HepG2 (cell line): ENCODE results near the gene ACOXL. TPM values are rescaled to one million over a fixed set of nuclear protein-coding genes. Genes with fewer than 3 reads are reported as not detected.

Experiments used
- ATAC-seq: fragments of 200-7000 bp; cut with Tn5 transposase; 3 replicates; pipeline ENCODE4 v1.9.1; 2020; ENCODE audit warnings: mild to moderate bottlenecking, moderate library complexity
- BruUV-seq: library from RNA; stranded (reverse); fragments of 400-500 nt; replicated peaks from 2 replicates; lab custom pipeline; 2021; lab: Mats Ljungman, UMichigan
- CTCF ChIA-PET: fragments of 300-600 bp; formaldehyde crosslinking; extraction: SDS; loops from one replicate; lab custom pipeline; 2021; ENCODE audit warnings: low total read pairs, inconsistent platforms, low intra/inter-chr PET ratio; lab: Yijun Ruan, JAX
- POLR2A ChIA-PET: fragments of 350-600 bp; sonication (Branson Sonifier 250); formaldehyde crosslinking; loops from one replicate; lab custom pipeline; 2020; ENCODE audit warnings: antibody characterized with exemption, inconsistent platforms; lab: Yijun Ruan, JAX
- DNase-seq: peaks from one replicate; pipeline ENCODE4 v3.0.0-alpha.2; 2015; ENCODE audit warnings: low spot score
- FAIRE-seq: peaks from 3 replicates; lab custom pipeline; 2011; peaks lifted over from hg19 to GRCh38; lab: Jason Lieb, UNC
- H2AFZ ChIP-seq: one replicate; pipeline ENCODE4 v1.6.1; 2011; ENCODE audit warnings: low read length, inconsistent platforms
- H3K27ac ChIP-seq: fragments of 300-600 bp; 3 replicates; pipeline ENCODE4 v1.8.0; 2011; ENCODE audit warnings: mixed run types, mild to moderate bottlenecking, mixed read lengths, low read length, inconsistent platforms; ENCODE audit not compliant: insufficient read depth; ENCODE audit errors: extremely low read length
- H3K27me3 ChIP-seq, 2 experiments: fragments of 200-600 bp in 1 of 2; 2 replicates in 1 of 2; 3 replicates in 1 of 2; pipeline versions ENCODE4 v1.6.0 to v1.8.0; 2011; ENCODE audit warnings: low read length in 2 of 2, mild to moderate bottlenecking in 2 of 2, moderate library complexity in 2 of 2, inconsistent platforms in 1 of 2; ENCODE audit not compliant: insufficient read depth in 2 of 2, control insufficient read depth in 1 of 2
- H3K36me3 ChIP-seq, 2 experiments: fragments of 200-600 bp in 1 of 2; replicated peaks in 1 of 2; 2 replicates in 1 of 2; 3 replicates in 1 of 2; pipeline versions ENCODE4 v1.5.1 to v1.8.0; 2011; ENCODE audit warnings: low read length in 2 of 2, inconsistent platforms in 1 of 2; ENCODE audit not compliant: insufficient read depth in 2 of 2, control insufficient read depth in 1 of 2
- H3K4me1 ChIP-seq: 2 replicates; pipeline ENCODE4 v1.5.1; 2012; ENCODE audit warnings: low read length, inconsistent platforms; ENCODE audit not compliant: insufficient read depth
- H3K4me2 ChIP-seq: 2 replicates; pipeline ENCODE4 v1.6.0; 2011; ENCODE audit warnings: low read depth, low read length, inconsistent platforms
- H3K4me3 ChIP-seq, 3 experiments: fragments of 200-600 bp in 1 of 3; sonication (generic), shearing (Covaris generic) in 1 of 3; replicated peaks in 1 of 3; 2 replicates each; pipeline ENCODE4 v1.5.1; 2011 to 2016; ENCODE audit warnings: low read length in 3 of 3, inconsistent platforms in 2 of 3, low read depth in 2 of 3, mild to moderate bottlenecking in 2 of 3, control low read depth in 1 of 3, mixed read lengths in 1 of 3; ENCODE audit not compliant: insufficient read depth in 1 of 3
- H3K79me2 ChIP-seq: one replicate; pipeline ENCODE4 v1.6.1; 2011; ENCODE audit warnings: low read length, inconsistent platforms; ENCODE audit not compliant: insufficient read depth
- H3K9ac ChIP-seq: 2 replicates; pipeline ENCODE4 v1.6.0; 2011; ENCODE audit warnings: mild to moderate bottlenecking, low read depth, low read length, inconsistent platforms; ENCODE audit not compliant: insufficient read depth
- H3K9me3 ChIP-seq: 2 replicates; pipeline ENCODE4 v1.5.1; 2012; ENCODE audit warnings: mild to moderate bottlenecking, low read length
- H4K20me1 ChIP-seq: 2 replicates; pipeline ENCODE4 v1.6.0; 2011; ENCODE audit warnings: inconsistent platforms, mild to moderate bottlenecking, low read length, moderate library complexity; ENCODE audit not compliant: insufficient read depth
- DPF2 ChIP-seq: sonication (generic); formaldehyde crosslinking; IDR thresholded peaks from 2 replicates; pipeline ENCODE4 v1.4.0; 2020; ENCODE audit warnings: mild to moderate bottlenecking, low read depth, missing genetic modification reagents, borderline replicate concordance
- HMG20B ChIP-seq: conservative IDR thresholded peaks from 2 replicates; pipeline ENCODE4 v1.6.1; 2016; ENCODE audit warnings: missing genetic modification reagents, missing compliant biosample characterization
- IRX3 ChIP-seq: sonication (generic); formaldehyde crosslinking; IDR thresholded peaks from 2 replicates; pipeline ENCODE4 v1.8.1; 2023; ENCODE audit warnings: mild to moderate bottlenecking, low read depth, missing genetic modification reagents, borderline replicate concordance
- JUNB ChIP-seq: sonication (generic); formaldehyde crosslinking; IDR thresholded peaks from 2 replicates; pipeline ENCODE4 v1.8.0; 2022; ENCODE audit warnings: missing genetic modification reagents, mild to moderate bottlenecking, borderline replicate concordance
- TSC22D2 ChIP-seq: sonication (generic); formaldehyde crosslinking; IDR thresholded peaks from 2 replicates; pipeline ENCODE4 v1.5.1; 2020; ENCODE audit warnings: missing genetic modification reagents, mild to moderate bottlenecking, borderline replicate concordance
- ZNF180 ChIP-seq: sonication (generic); formaldehyde crosslinking; IDR thresholded peaks from 2 replicates; pipeline ENCODE4 v1.4.0; 2020; ENCODE audit warnings: low read depth, missing genetic modification reagents, borderline replicate concordance
- ZNF20 ChIP-seq: sonication (generic); formaldehyde crosslinking; IDR thresholded peaks from 2 replicates; pipeline ENCODE4 v1.4.0; 2020; ENCODE audit warnings: mild to moderate bottlenecking, moderate library complexity, missing genetic modification reagents
- ZNF432 ChIP-seq: sonication (generic); formaldehyde crosslinking; IDR thresholded peaks from 2 replicates; pipeline ENCODE4 v1.5.0; 2020; ENCODE audit warnings: missing genetic modification reagents, mild to moderate bottlenecking, borderline replicate concordance
- ZNF556 ChIP-seq: sonication (generic); formaldehyde crosslinking; IDR thresholded peaks from 2 replicates; pipeline ENCODE4 v1.4.0; 2020; ENCODE audit warnings: mild to moderate bottlenecking, missing genetic modification reagents, borderline replicate concordance
- ZNF709 ChIP-seq: sonication (generic); formaldehyde crosslinking; IDR thresholded peaks from 2 replicates; pipeline ENCODE4 v1.5.0; 2020; ENCODE audit warnings: mild to moderate bottlenecking, missing genetic modification reagents
- WGBS: methylation state at CpG from one replicate; pipeline ENCODE4 v1.1.6; 2017; ENCODE audit warnings: low lambda C conversion rate; 5-methylcytosine and 5-hydroxymethylcytosine counted together
- in situ Hi-C: cut with HindIII; loops from 2 replicates; pipeline ENCODE4 v1.10.0; 2017; ENCODE audit warnings: low pct_unique_long_range_greater_than_20kb; ENCODE audit not compliant: extremely low pct_ligation_motif_present
- intact Hi-C: fragments of 100-400 bp; cut with micrococcal nuclease; formaldehyde crosslinking; loops from one replicate; pipeline ENCODE4 v1.10.0; 2022; ENCODE audit not compliant: unreplicated experiment
- polyA plus RNA-seq, 8 experiments: library from polyadenylated mRNA; depleted of rRNA in 3 of 8; stranded (reverse) in 7 of 8; unstranded in 1 of 8; fragments of >200 nt; fragmentation: Illumina TruSeq in 4 of 8; extraction: Trizol in 4 of 8; gene quantifications; 2 replicates each; pipeline versions ENCODE4 v1.2.1 to v1.2.3, GENCODE V29; 2011 to 2016; ENCODE audit warnings: low read depth in 4 of 8, missing spikeins in 1 of 8, mixed read lengths in 1 of 8; ENCODE audit not compliant: insufficient read depth in 1 of 8
- total RNA-seq, 5 experiments: library from RNA; depleted of rRNA; stranded (reverse); fragments of >200 nt; fragmentation: Illumina TruSeq; extraction: Trizol; gene quantifications; 2 replicates each; pipeline ENCODE4 v1.2.3, GENCODE V29; 2016; ENCODE audit warnings: low read depth in 1 of 5
- TF ChIP-seq, protein P1 (sequence below): sonication (generic); formaldehyde crosslinking; IDR thresholded peaks from 2 replicates; pipeline ENCODE4 v1.8.0; 2022; ENCODE audit warnings: missing genetic modification reagents, mild to moderate bottlenecking, moderate library complexity, borderline replicate concordance
- TF ChIP-seq, protein P2 (sequence below): sonication (generic); formaldehyde crosslinking; IDR thresholded peaks from 2 replicates; pipeline ENCODE4 v1.8.1; 2022; ENCODE audit warnings: mild to moderate bottlenecking, missing genetic modification reagents
- TF ChIP-seq, protein P3 (sequence below): sonication (generic); formaldehyde crosslinking; IDR thresholded peaks from 2 replicates; pipeline ENCODE4 v1.9.0; 2021; ENCODE audit warnings: missing genetic modification reagents, borderline replicate concordance
- TF ChIP-seq, protein P4 (sequence below): sonication (generic); formaldehyde crosslinking; IDR thresholded peaks from 2 replicates; pipeline ENCODE4 v1.5.0; 2020; ENCODE audit warnings: mild to moderate bottlenecking, missing genetic modification reagents

ACOXL gene
- total and polyA plus RNA-seq, 2 of the 13 experiments (the other 11 are each of a cell fraction or from before 2014, with no cell fraction given): not detected

DNA sequence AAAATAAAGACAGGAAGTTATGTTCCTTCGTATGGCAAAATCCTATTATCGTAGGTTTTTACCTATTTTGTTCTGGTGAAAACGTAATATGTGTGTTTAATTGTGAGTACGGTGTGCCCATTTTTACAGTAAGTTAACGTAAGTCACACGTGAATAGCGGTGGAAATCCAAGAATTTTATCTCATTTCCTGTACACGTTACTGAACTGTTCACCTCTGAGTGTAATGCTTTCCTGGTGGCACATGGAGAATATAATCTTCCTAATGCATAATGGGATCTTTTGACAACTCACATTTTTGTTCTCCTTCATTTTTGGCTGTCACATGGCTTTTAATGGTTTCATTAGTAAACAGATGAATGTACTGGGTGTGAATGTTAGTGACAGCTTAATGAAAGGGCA, 416.6 kb downstream of the ACOXL start (continued):
- no peak for TF ChIP-seq ZNF432 (CRISPR knock-in tag)
- TF ChIP-seq, protein P1, sequence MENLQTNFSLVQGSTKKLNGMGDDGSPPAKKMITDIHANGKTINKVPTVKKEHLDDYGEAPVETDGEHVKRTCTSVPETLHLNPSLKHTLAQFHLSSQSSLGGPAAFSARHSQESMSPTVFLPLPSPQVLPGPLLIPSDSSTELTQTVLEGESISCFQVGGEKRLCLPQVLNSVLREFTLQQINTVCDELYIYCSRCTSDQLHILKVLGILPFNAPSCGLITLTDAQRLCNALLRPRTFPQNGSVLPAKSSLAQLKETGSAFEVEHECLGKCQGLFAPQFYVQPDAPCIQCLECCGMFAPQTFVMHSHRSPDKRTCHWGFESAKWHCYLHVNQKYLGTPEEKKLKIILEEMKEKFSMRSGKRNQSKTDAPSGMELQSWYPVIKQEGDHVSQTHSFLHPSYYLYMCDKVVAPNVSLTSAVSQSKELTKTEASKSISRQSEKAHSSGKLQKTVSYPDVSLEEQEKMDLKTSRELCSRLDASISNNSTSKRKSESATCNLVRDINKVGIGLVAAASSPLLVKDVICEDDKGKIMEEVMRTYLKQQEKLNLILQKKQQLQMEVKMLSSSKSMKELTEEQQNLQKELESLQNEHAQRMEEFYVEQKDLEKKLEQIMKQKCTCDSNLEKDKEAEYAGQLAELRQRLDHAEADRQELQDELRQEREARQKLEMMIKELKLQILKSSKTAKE: no peak
- no peak for TF ChIP-seq DPF2
- TF ChIP-seq ZNF709 (CRISPR knock-in tag): no peak
- TF ChIP-seq, protein P2, sequence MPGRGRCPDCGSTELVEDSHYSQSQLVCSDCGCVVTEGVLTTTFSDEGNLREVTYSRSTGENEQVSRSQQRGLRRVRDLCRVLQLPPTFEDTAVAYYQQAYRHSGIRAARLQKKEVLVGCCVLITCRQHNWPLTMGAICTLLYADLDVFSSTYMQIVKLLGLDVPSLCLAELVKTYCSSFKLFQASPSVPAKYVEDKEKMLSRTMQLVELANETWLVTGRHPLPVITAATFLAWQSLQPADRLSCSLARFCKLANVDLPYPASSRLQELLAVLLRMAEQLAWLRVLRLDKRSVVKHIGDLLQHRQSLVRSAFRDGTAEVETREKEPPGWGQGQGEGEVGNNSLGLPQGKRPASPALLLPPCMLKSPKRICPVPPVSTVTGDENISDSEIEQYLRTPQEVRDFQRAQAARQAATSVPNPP (CRISPR knock-in tag): no peak
- TF ChIP-seq, protein P3, sequence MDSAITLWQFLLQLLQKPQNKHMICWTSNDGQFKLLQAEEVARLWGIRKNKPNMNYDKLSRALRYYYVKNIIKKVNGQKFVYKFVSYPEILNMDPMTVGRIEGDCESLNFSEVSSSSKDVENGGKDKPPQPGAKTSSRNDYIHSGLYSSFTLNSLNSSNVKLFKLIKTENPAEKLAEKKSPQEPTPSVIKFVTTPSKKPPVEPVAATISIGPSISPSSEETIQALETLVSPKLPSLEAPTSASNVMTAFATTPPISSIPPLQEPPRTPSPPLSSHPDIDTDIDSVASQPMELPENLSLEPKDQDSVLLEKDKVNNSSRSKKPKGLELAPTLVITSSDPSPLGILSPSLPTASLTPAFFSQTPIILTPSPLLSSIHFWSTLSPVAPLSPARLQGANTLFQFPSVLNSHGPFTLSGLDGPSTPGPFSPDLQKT (CRISPR knock-in tag): no peak

DNA sequence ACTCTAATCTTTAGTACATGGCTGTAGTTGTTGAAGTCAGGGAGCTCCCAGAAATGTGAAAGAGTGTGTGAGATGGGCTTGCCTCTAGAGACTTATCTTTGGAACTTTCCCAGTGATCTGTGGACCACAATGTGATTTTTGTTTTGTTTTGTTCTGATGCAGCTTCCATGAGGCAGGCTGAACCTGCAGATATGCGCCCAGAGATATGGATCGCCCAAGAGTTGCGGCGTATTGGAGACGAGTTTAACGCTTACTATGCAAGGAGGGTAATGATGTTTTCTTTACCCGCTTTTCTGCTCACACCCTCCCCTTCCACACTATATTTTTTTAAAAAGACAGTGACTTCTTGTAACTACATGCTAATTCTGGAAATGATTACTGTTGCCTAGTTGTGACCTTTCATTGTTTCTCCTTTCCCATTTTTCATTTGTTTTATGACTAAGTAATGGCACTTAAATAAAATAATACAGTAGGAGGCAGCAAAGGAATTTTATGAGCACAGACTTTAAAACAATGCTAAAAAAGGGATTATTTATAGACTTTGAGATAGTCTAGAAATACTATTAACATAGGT, 417.6 kb downstream of the ACOXL start:
- H3K27ac ChIP-seq: no peak overlapping the region
- no peak for TF ChIP-seq ZNF180 (CRISPR knock-in tag)
- TF ChIP-seq ZNF556: no peak
- TF ChIP-seq JUNB (CRISPR knock-in tag): no peak
- no peak for TF ChIP-seq ZNF20 (CRISPR knock-in tag)
- TF ChIP-seq IRX3: no peak
- TF ChIP-seq, protein P4, sequence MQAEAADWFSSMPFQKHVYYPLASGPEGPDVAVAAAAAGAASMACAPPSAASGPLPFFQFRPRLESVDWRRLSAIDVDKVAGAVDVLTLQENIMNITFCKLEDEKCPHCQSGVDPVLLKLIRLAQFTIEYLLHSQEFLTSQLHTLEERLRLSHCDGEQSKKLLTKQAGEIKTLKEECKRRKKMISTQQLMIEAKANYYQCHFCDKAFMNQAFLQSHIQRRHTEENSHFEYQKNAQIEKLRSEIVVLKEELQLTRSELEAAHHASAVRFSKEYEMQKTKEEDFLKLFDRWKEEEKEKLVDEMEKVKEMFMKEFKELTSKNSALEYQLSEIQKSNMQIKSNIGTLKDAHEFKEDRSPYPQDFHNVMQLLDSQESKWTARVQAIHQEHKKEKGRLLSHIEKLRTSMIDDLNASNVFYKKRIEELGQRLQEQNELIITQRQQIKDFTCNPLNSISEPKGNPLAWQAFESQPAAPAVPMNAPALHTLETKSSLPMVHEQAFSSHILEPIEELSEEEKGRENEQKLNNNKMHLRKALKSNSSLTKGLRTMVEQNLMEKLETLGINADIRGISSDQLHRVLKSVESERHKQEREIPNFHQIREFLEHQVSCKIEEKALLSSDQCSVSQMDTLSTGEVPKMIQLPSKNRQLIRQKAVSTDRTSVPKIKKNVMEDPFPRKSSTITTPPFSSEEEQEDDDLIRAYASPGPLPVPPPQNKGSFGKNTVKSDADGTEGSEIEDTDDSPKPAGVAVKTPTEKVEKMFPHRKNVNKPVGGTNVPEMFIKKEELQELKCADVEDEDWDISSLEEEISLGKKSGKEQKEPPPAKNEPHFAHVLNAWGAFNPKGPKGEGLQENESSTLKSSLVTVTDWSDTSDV (CRISPR knock-in tag): no peak
- no peak for TF ChIP-seq HMG20B
- TF ChIP-seq TSC22D2 (CRISPR knock-in tag): no peak
- TF ChIP-seq, all 625 proteins: peak for 0
- intact Hi-C loops: no loop called here
- H3K4me1 ChIP-seq: peaks cover 20% of the 10 kb centered on the region
- H3K36me3 ChIP-seq: peaks cover 10 to 54% of the 10 kb centered on the region in 2 experiments
- DNase-seq: no peak
- H3K79me2 ChIP-seq: peaks cover 6% of the 10 kb centered on the region
- no peaks in the 10 kb centered on the region for H3K27me3 ChIP-seq
- H4K20me1 ChIP-seq: no peaks in the 10 kb centered on the region
- WGBS: 98% methylated on average over 7 of the region's 7 CpGs
- no peak overlapping the region for H3K4me3 ChIP-seq
- no peak for ATAC-seq
- BruUV-seq: no TSS peak
- H3K9me3 ChIP-seq: no peaks in the 10 kb centered on the region
- ChIA-PET CTCF (no interaction called here), POLR2A (interaction anchor here (1.6 kb wide), 1 partner anchor 29 kb away, joined by 3 read pairs; the partner anchor contains the start of gene BCL2L11)
- in situ Hi-C loops: no loop called here
- H2AFZ ChIP-seq: no peak overlapping the region
- no peak for FAIRE-seq
- no peak overlapping the region for H3K4me2 ChIP-seq
- H3K9ac ChIP-seq: no peak overlapping the region
